Heart left ventricle (tissue), 13 donors: ENCODE data around the gene TXLNG.

Source experiments
- POLR2A ChIP-seq, 2 donors: fragments of 450-650 bp; IDR thresholded peaks; one replicate each; pipeline ENCODE4 v1.6.1; 2017; ENCODE audit warnings: antibody characterized with exemption in 2 of 2, mild to moderate bottlenecking in 2 of 2, moderate library complexity in 2 of 2
- TF ChIP-seq, protein P1 (sequence below), 12 donors: fragments of 200-600 bp; sonication (generic) in 4 of 12; IDR thresholded peaks; one replicate each; pipeline versions ENCODE4 v1.5.0 to v1.8.0; 2018 to 2022; ENCODE audit warnings: antibody characterized with exemption in 12 of 12, mild to moderate bottlenecking in 5 of 12
- donor health status: ischemic (EF 13 %, LVEDD 7.1; RV severe dilation, severe dysfunction).
- donor health status: DM: no; HTN: yes; CAD: no.
- donor health status: DM: no; HTN: no; CAD: no.
- donor health status: ischemic (EF 25% LVEDD 6.9; RV normal size, moderate dysfunction).
- donor health status: ischemic (EF 25% LVEDD 5.7; RV mildly dilated, moderate dysfunction).
- donor health status: ischemic (EF 35%, LVEDD 5.7; RV mildly dilated, moderate dysfunction).
- donor health status: nonischemic (EF 11% LVEDD 7.7; RV severe dilation, severe dysfunction).
- donor health status: DM: yes; HTN: yes; CAD: no.
- donor health status: PGD.
- donor health status: ischemic (EF 29% LVEDD 5.4; RV normal size, mild dysfunction).
- donor health status: nonischemic (EF 23%, LVEDD 6.1; RV moderate dilation, normal function).

DNA sequence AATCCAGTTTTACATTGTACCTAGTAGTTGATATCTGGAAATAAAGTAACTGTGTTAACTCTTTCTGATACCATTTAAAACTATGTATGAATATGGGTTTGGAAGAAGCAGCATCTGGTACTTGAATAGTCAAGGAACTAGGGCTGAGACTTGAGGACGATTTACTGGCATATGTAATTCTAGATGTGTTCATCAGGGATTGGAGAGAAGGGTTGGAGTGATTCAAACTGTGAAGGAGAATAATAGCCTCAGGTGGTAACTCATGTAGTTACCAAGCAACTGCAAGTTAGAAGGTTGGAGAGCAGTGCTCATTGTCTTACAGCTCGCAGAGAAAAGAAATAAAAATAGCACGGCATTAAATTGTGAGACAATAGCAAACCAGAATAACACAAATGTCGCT, 29.5 kb upstream of the TXLNG start:
- TF ChIP-seq, protein P1, sequence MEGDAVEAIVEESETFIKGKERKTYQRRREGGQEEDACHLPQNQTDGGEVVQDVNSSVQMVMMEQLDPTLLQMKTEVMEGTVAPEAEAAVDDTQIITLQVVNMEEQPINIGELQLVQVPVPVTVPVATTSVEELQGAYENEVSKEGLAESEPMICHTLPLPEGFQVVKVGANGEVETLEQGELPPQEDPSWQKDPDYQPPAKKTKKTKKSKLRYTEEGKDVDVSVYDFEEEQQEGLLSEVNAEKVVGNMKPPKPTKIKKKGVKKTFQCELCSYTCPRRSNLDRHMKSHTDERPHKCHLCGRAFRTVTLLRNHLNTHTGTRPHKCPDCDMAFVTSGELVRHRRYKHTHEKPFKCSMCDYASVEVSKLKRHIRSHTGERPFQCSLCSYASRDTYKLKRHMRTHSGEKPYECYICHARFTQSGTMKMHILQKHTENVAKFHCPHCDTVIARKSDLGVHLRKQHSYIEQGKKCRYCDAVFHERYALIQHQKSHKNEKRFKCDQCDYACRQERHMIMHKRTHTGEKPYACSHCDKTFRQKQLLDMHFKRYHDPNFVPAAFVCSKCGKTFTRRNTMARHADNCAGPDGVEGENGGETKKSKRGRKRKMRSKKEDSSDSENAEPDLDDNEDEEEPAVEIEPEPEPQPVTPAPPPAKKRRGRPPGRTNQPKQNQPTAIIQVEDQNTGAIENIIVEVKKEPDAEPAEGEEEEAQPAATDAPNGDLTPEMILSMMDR (IDR thresholded peaks at IDR 0.05) = no peak
- TF ChIP-seq POLR2A (IDR thresholded peaks at IDR 0.05) = no peak
